ENCODE results near the gene RCAN3. TPM values are rescaled to one million over a fixed set of nuclear protein-coding genes. Genes with fewer than 3 reads are reported as not detected.

The RCAN3 gene
- total and polyA plus RNA-seq, 2 of the 13 experiments (the other 11 are each of a cell fraction or from before 2014, with no cell fraction given): 12.2 to 13.3 TPM

DNA sequence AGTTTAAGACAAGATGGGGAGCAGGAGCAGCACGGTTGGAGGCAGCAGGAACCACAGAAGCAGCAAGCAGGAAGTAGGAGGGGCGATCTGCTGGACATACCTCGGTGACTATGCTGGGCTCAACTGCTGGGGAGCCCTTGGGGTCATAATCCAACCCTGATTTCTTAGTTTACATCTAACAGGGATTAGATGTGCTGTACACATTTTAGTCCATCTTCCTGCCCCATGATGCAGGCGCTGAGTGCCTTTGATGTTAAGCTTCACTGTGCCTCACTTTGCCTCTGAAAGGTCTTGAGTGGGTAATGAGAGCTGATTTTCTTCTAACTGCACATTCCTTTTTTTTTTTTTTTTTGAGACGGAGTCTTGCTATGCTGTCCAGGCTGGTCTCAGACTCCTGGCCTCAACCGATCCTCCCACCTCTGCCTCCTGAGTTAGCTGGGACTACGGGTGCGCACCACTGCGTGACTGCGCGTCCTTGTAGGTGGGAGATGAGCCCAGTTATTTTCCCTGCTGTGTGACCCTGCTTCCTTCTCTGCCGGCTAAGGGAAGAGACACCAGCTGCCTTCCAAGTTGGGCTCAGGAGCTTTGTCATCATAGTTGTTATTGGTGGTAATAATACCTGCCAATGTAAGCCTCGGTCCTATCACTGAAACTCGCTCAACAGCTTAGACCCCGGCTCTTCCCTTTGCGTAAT is 1.1 kb upstream of the RCAN3 start (continued):
- TF ChIP-seq ZNF414 (CRISPR knock-in tag; IDR thresholded peaks at IDR 0.05) (no peak), ARNTL (CRISPR knock-in tag; IDR thresholded peaks at IDR 0.05) (no peak), ETV5 (CRISPR knock-in tag; IDR thresholded peaks at IDR 0.05; ENCODE audit: borderline replicate concordance) (peak; percentile 44; the same call in 1 of the 2 replicates), ZNF121 (CRISPR knock-in tag; IDR thresholded peaks at IDR 0.05) (peak; percentile 97), PHF5A (CRISPR knock-in tag; IDR thresholded peaks at IDR 0.05; ENCODE audit: low read depth, unreplicated experiment) (no peak), ZNF30 (CRISPR knock-in tag; IDR thresholded peaks at IDR 0.05) (no peak), LBX2 (CRISPR knock-in tag; IDR thresholded peaks at IDR 0.05; ENCODE audit: borderline replicate concordance) (no peak), CBFB (CRISPR knock-in tag; IDR thresholded peaks at IDR 0.05) (no peak), ELF3 (CRISPR knock-in tag; IDR thresholded peaks at IDR 0.05) (peak; percentile 45; the same call in 1 of the 2 replicates), CHD4 (IDR thresholded peaks at IDR 0.05; ENCODE audit: borderline replicate concordance, low read length) (0 out of 2 replicates have a peak, but pooled peaks have one; percentile 19), FLYWCH1 (CRISPR knock-in tag; IDR thresholded peaks at IDR 0.05) (no peak), ZNF616 (CRISPR knock-in tag; IDR thresholded peaks at IDR 0.05; ENCODE audit: low read depth) (no peak), MBD4 (IDR thresholded peaks at IDR 0.05; ENCODE audit: borderline replicate concordance, low read length) (no peak), FOSL1 (CRISPR knock-in tag; IDR thresholded peaks at IDR 0.05; ENCODE audit: borderline replicate concordance) (no peak), ZNF232 (CRISPR knock-in tag; IDR thresholded peaks at IDR 0.05; ENCODE audit: borderline replicate concordance) (peak; percentile 90; the same call in 1 of the 2 replicates), HMGXB3 (CRISPR knock-in tag; IDR thresholded peaks at IDR 0.05; ENCODE audit: borderline replicate concordance) (no peak)
- TF ChIP-seq, protein P1, sequence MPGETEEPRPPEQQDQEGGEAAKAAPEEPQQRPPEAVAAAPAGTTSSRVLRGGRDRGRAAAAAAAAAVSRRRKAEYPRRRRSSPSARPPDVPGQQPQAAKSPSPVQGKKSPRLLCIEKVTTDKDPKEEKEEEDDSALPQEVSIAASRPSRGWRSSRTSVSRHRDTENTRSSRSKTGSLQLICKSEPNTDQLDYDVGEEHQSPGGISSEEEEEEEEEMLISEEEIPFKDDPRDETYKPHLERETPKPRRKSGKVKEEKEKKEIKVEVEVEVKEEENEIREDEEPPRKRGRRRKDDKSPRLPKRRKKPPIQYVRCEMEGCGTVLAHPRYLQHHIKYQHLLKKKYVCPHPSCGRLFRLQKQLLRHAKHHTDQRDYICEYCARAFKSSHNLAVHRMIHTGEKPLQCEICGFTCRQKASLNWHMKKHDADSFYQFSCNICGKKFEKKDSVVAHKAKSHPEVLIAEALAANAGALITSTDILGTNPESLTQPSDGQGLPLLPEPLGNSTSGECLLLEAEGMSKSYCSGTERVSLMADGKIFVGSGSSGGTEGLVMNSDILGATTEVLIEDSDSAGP (CRISPR knock-in tag; IDR thresholded peaks at IDR 0.05; ENCODE audit: borderline replicate concordance): peak; percentile 28; the same call in 1 of the 2 replicates
- TF ChIP-seq, protein P2, sequence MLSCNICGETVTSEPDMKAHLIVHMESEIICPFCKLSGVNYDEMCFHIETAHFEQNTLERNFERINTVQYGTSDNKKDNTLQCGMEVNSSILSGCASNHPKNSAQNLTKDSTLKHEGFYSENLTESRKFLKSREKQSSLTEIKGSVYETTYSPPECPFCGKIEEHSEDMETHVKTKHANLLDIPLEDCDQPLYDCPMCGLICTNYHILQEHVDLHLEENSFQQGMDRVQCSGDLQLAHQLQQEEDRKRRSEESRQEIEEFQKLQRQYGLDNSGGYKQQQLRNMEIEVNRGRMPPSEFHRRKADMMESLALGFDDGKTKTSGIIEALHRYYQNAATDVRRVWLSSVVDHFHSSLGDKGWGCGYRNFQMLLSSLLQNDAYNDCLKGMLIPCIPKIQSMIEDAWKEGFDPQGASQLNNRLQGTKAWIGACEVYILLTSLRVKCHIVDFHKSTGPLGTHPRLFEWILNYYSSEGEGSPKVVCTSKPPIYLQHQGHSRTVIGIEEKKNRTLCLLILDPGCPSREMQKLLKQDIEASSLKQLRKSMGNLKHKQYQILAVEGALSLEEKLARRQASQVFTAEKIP (CRISPR knock-in tag; IDR thresholded peaks at IDR 0.05; ENCODE audit: borderline replicate concordance): no peak
- TF ChIP-seq, protein P3, sequence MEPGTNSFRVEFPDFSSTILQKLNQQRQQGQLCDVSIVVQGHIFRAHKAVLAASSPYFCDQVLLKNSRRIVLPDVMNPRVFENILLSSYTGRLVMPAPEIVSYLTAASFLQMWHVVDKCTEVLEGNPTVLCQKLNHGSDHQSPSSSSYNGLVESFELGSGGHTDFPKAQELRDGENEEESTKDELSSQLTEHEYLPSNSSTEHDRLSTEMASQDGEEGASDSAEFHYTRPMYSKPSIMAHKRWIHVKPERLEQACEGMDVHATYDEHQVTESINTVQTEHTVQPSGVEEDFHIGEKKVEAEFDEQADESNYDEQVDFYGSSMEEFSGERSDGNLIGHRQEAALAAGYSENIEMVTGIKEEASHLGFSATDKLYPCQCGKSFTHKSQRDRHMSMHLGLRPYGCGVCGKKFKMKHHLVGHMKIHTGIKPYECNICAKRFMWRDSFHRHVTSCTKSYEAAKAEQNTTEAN (CRISPR knock-in tag; conservative IDR thresholded peaks at IDR 0.05): no peak

All from HepG2 (cell line).